GM18867 (cell line): ENCODE measurements around the gene C11orf52.
A peak's percentile ranks its signal among the peaks of the same experiment; 100 is the strongest.

ENCODE experiments used
- ATAC-seq: cut with Tn5 transposase; IDR thresholded peaks from one replicate; pipeline ENCODE4 v1.9.1; 2021; ENCODE audit warnings: mild to moderate bottlenecking, moderate library complexity; ENCODE audit not compliant: unreplicated experiment

C11orf52 gene

GRCh38 chr11:111937844-111938243 lies 19.1 kb downstream of the C11orf52 start:
- no peak for ATAC-seq

DNA sequence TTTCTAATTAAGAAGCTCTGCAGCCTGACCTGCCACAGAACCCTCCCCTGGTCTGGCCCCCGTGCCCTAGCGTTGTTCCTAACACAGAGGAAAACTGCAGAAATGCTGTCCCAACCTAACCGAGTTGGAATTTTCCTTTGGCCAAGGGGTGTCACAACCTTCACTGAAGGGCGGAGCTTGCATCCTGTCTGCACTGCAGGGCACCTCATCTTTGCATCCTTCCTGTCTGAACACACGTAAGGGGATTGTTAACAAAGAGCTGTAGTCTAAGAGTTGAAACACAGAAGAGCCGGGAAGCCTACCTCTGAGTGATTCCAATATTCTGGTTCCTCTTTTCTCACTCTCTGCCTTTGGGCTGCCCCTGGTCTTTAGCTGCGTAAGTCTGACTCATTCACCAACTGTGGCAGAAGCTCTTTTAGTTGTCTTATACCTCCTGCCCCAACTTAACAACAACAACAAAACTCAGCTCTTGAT lies 20.0 kb downstream of the C11orf52 start:
- ATAC-seq = peak; percentile 77

DNA sequence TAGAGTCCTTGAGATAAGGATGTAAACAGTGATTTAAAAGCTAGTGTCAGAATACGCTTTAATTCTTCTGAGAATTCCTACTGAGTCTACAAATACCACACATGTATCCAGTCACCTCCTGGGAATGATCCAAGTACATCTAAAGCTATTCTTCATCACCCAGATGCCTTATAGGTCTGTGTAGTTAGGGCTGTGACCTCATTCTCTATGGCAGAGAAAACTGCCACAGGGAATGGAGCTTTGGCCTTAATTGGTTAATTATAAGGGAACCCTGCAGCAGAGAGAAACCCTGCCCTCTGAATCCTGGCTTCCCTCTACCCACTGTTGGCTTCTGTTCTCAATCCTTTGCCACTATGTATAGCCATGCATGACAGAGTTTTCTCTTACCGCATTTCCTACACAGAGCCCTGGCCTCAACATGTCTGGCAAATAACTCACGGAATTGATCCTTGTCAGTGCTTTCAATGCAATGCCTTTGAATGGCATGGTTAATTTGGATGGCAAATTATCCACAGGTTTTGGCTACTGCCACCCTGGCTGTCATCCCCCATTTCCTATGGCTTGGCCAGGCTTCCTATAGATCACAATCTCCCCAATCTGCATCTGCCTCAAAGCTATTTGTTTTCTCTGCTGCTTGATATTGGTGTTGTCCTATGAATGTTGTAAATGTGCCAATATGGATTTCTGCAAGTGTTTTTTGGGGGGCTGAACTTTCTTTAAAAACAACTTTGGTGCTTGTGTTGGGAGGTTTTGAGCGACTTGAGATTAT lies 21.3 kb downstream of the C11orf52 start:
- no peak for ATAC-seq

GRCh38 chr11:111941963-111942362 lies 23.2 kb downstream of the C11orf52 start:
- no peak for ATAC-seq

- no peak for ATAC-seq
Measured at GRCh38 chr11:111942829-111943228, 24.1 kb downstream of the C11orf52 start.

DNA sequence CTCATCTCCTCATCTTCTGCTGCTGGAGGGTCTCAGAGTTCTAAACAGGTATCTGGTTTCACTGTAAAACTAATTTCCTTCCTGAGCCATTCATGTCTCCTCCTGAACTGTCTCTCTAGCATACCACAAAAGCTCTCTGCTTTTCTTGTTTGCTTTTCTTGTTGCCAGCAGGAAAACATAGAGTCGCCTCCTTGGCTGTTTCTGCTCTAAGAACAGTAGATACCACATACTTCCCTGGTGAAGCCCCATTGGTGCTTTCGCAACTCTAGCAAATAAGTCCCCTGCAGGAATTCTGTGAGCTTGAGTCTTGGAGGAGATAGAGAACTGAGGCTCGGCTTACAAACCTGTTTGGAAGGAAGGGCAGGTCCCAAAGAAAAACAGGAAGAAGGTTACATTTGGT lies 25.4 kb downstream of the C11orf52 start:
- no peak for ATAC-seq

DNA sequence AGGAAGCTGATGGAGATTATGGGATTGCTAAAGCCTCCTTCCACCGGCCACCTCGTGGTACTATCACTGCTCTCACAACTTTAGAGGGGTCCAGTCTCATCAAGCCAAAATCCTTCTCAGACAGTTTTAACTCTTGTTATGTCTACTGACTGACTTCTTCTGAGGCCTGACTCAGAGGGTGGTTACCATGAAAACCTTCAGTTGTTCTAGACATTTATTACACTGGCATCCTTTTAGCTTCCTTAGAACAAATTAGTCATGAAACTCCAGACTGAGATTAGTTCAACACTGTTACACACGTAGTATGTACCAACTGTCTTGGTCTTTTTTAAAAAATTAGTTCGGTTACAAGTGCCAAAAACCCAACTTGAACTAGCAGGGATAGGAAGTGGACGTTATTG lies 25.9 kb downstream of the C11orf52 start:
- ATAC-seq = no peak

DNA sequence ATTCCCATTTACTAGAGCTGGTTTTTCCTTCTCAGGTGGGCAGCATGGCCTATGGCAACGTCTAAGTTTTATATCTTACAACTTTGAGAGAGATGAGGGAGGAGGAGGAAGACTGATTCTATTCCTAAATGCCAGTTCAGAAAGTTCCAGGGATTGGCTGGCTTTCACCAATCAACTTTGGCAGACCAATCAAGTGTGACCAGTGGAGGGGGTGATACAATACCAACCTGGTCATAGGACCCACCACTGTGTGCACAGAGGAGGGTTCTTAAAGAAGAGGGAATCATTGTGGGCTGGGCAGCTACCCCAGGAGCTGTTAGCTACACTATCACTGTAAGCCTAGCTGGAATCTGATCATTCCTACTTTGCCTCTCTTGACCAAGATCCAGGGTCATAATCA lies 26.5 kb downstream of the C11orf52 start:
- no peak for ATAC-seq

DNA sequence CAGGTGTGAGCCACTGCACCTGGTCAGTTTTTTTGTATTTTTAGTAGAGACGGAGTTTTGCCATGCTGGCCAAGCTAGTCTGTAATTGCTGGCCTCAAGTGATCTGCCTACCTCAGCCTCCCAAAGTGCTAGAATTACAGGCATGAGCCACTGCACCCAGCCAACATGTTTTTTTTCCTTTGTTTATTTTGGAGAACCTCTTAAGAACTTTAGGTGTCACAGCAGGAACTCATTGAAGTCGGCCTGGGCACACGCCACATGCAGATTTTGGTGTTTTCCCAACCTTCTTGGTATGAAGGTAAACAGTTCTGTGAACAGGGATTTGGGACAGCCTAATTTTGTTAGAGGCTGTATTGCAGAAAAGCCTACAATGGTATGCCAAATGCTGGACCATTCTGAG lies 27.8 kb downstream of the C11orf52 start:
- ATAC-seq = no peak

DNA sequence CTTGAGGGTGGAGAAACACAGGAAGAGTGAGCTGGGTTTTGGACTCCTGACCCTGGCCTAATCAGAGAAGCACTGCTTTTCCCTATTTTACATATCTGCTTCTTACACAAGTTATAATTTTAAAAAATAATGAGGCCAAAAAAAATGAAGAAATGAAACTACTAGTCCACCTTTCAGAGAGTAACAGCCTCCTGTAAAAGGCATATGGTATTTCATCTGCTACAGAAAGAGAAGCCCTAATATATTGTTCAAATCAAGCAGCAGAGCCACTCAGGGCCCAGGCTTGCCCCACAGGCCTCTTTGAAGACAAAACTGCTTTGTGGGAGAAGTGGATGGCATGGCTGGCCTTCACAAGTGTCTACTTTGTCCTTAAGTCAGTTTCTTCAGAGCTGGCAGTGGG lies 28.4 kb downstream of the C11orf52 start:
- peak; percentile 61 for ATAC-seq

DNA sequence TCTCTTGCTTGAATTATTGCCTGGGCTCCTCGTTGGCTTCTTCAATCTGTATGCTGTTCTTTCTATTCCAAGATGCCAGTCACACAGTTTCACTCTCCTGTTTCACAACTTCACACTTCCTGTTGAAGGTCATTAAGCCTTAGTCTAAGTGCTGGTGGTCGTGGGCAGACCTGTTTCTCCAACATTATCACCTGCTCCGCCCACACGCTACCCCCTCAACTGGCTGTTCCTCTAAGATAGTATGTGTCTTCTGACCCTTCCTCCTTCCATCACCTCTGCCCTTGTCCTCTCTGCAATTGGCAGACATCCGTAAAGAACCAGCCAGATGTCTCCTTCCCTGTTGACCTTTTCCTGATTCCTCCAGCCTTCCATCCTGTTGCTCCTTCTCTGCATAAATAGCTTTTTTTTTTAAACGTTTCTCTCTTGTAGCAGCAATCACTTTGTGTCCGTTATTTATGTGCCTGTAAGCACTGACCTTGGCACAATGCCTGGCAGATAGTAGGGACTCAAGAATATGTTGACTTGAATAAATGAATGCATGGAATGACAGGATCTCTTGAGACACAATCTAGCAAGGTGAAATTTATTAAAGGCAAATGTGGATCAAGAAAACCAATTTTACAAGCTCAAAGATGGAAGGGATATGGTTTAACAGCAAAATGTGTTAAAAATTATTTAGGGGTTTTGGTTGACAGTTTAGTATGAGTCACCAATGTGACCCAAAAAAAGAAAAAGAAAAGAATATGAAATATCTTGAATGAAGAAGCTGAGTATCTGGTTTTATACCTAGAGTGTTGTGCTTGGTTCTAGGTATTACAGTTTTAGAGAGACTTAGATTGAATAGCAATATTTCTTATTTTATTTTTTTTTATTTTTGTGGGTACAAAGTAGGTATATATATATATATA lies 31.1 kb downstream of the C11orf52 start:
- ATAC-seq = no peak

GRCh38 chr11:111951565-111951964 lies 32.9 kb downstream of the C11orf52 start:
- ATAC-seq = no peak

GRCh38 chr11:111954154-111954553 lies 35.4 kb downstream of the C11orf52 start:
- no peak for ATAC-seq

DNA sequence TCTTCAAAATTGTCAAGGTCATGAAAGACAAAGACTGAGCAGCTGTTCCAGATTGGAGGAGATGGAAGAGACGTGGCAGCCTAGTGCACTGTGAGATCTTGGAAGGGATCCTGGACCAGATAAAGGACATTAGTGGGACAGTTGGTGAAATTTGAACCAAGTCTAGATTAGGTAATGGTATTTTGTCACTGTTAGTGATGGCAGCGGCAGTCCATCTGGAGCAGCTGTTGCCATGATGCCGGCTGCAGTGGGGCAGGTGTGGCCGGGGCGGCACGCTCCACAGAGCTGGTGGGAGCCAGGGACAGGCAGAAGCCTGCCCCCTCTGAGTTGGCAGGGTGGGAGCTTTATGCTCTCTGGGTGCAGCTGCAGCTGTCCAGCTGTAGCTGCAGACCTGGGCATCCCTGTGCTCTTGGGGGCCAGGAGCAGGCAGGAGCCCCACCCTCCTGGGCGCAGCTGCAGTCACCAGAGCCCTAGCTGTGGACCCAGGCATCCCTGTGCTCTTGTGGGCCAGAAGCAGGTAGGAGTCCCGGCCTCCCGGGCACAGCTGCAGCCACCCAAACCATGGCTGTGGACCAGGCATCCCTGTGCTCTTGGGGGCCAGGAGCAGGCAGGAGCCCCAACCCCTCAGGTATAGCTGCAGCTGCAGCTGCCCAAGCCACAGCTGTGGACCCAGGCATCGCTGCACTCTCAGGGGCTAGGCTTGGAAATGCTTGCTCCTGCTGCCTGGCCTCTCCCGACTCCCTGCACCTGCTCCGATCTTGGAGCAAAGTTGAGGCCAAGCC lies 39.1 kb downstream of the C11orf52 start:
- ATAC-seq = no peak

DNA sequence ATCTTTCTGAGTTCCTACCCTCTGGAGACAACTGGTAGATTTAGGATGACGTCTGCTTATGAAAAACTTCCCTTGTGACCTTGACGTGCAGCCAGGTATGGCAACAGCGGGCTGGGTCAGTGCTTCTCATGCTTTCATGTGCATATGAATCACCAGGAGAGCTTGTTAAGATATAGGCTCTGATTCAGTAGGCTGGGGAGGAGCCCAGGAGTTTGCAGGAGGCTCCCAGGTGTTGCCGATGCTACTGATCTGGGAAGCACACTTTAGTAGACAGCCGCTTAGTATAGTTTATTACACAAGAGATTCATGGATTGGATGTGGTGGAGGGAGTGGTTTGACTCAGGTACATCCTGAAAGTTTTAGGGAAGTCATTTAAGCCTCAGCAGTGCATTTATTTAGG lies 42.2 kb downstream of the C11orf52 start:
- ATAC-seq = no peak

- no peak for ATAC-seq
Measured at GRCh38 chr11:111961389-111962300, 42.9 kb downstream of the C11orf52 start.

GRCh38 chr11:111963931-111964340 lies 45.2 kb downstream of the C11orf52 start:
- ATAC-seq = no peak

- no peak for ATAC-seq
Measured at GRCh38 chr11:111966678-111967077, 48.0 kb downstream of the C11orf52 start.

DNA sequence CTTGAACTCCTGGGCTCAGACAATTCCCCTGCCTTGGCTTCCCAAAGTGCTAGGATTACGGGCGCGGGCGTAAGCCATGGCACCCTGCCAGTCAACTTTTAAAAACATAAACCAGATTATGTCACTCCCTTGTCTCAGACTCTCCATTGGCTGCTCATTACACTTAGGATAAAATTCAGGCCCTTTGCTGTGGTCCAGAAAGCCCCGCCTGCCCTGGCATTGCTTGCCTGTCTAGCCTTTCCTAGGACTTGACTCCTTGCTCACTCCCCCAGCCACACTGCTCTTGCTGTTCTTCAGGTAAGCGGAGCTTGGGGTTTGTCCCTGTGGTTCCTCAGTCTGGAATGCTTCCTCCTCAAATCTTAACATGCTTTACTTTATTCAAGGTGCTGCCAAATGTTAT lies 48.9 kb downstream of the C11orf52 start:
- ATAC-seq = no peak

GRCh38 chr11:111969344-111969743 lies 50.6 kb downstream of the C11orf52 start:
- no peak for ATAC-seq
